Naive thymus-derived CD4-positive, alpha-beta T cell (primary cell): ENCODE results near the gene KRTAP5-3. TPM values are rescaled to one million over a fixed set of nuclear protein-coding genes. Genes with fewer than 3 reads are reported as not detected.
A peak's percentile ranks its signal among the peaks of the same experiment; 100 is the strongest.
"Not testable (repeated sequence)": the region's sequence is repeated elsewhere in the genome, so short reads cannot be mapped to it uniquely, and the experiment has no call there.

Experiments
- ATAC-seq: fragments of 150-1000 bp; cut with Tn5 transposase; 2 replicates; pipeline ENCODE4 v1.10.0; 2021; ENCODE audit warnings: mild to moderate bottlenecking, moderate library complexity
- CTCF ChIA-PET: fragments of 350-600 bp; sonication (Branson Sonifier 250); formaldehyde crosslinking; loops from one replicate; lab custom pipeline; 2021; ENCODE audit warnings: antibody characterized with exemption; lab: Charles Lee
- POLR2A ChIA-PET: fragments of 350-600 bp; sonication (Branson Sonifier 250); formaldehyde crosslinking; loops from one replicate; lab custom pipeline; 2021; ENCODE audit warnings: antibody characterized with exemption, inconsistent platforms; lab: Charles Lee
- DNase-seq, 9 donors: peaks; one replicate each; pipeline versions ENCODE4 v3.0.0 to v3.0.0-alpha.2; 2020 to 2022; ENCODE audit warnings: mixed read lengths in 1 of 9
- H3K27ac ChIP-seq: one replicate; pipeline ENCODE4 v1.7.0; 2013; ENCODE audit warnings: mild to moderate bottlenecking, low read depth, low read length, moderate library complexity
- H3K27me3 ChIP-seq, 2 donors: one replicate each; pipeline ENCODE4 v1.7.0; 2013; ENCODE audit warnings: low read length in 2 of 2, mild to moderate bottlenecking in 2 of 2, moderate library complexity in 2 of 2; ENCODE audit not compliant: control insufficient read depth in 2 of 2, insufficient read depth in 2 of 2
- H3K36me3 ChIP-seq, 3 experiments: 1 replicate in 2 of 3; 2 replicates in 1 of 3; pipeline ENCODE4 v1.7.0; 2013; ENCODE audit warnings: low read length in 3 of 3, mild to moderate bottlenecking in 3 of 3, moderate library complexity in 1 of 3; ENCODE audit not compliant: insufficient read depth in 3 of 3, control insufficient read depth in 2 of 3
- H3K4me1 ChIP-seq, 2 donors: one replicate each; pipeline ENCODE4 v1.7.0; 2013; ENCODE audit warnings: low read length in 2 of 2, mild to moderate bottlenecking in 2 of 2, moderate library complexity in 1 of 2; ENCODE audit not compliant: control insufficient read depth in 2 of 2, insufficient read depth in 2 of 2
- H3K4me3 ChIP-seq: 2 replicates; pipeline ENCODE4 v1.7.0; 2013; ENCODE audit warnings: mild to moderate bottlenecking, low read length
- H3K9me3 ChIP-seq, 3 experiments: 1 replicate in 2 of 3; 2 replicates in 1 of 3; pipeline ENCODE4 v1.7.0; 2013; ENCODE audit warnings: low read length in 3 of 3; ENCODE audit not compliant: control insufficient read depth in 2 of 3
- H3K27ac Mint-ChIP-seq, 9 donors: one replicate each; pipeline ENCODE4 v1.8.0; 2020 to 2022; ENCODE audit warnings: mixed read lengths in 9 of 9, mild to moderate bottlenecking in 8 of 9, moderate library complexity in 5 of 9, inconsistent platforms in 2 of 9
- H3K27me3 Mint-ChIP-seq, 5 donors: one replicate each; pipeline ENCODE4 v1.8.0; 2021 to 2022; ENCODE audit warnings: mixed read lengths in 5 of 5, mild to moderate bottlenecking in 1 of 5
- H3K36me3 Mint-ChIP-seq, 5 donors: one replicate each; pipeline ENCODE4 v1.8.0; 2020 to 2022; ENCODE audit warnings: mixed read lengths in 5 of 5, mild to moderate bottlenecking in 3 of 5, inconsistent platforms in 1 of 5
- H3K4me1 Mint-ChIP-seq, 7 donors: one replicate each; pipeline ENCODE4 v1.8.0; 2020 to 2022; ENCODE audit warnings: mixed read lengths in 7 of 7, mild to moderate bottlenecking in 3 of 7, inconsistent platforms in 1 of 7
- H3K4me3 Mint-ChIP-seq, 10 donors: one replicate each; pipeline ENCODE4 v1.8.0; 2020 to 2022; ENCODE audit warnings: mild to moderate bottlenecking in 10 of 10, mixed read lengths in 10 of 10, moderate library complexity in 6 of 10, inconsistent platforms in 2 of 10
- H3K9me3 Mint-ChIP-seq, 11 donors: one replicate each; pipeline ENCODE4 v1.8.0; 2020 to 2022; ENCODE audit warnings: mixed read lengths in 11 of 11, mild to moderate bottlenecking in 4 of 11, inconsistent platforms in 1 of 11, moderate library complexity in 1 of 11
- intact Hi-C, 2 donors: fragments of 100-400 bp; cut with micrococcal nuclease; formaldehyde crosslinking; loops; one replicate each; pipeline ENCODE4 v1.15.1; 2023
- polyA plus RNA-seq, 2 donors: library from polyadenylated mRNA; unstranded; fragments of 300-500 nt; fragmentation: Illumina TruSeq; gene quantifications; one replicate each; pipeline ENCODE4 v1.2.3, GENCODE V29; 2021
- total RNA-seq, 6 experiments: library from RNA in 5 of 6; stranded (reverse) in 5 of 6; gene quantifications; 1 replicate in 5 of 6; 2 replicates in 1 of 6; pipeline ENCODE4 v1.2.3 and lab custom pipeline; 2021 to 2026

Gene KRTAP5-3
- total and polyA plus RNA-seq, 7 experiments from 2014 or later = not detected

DNA sequence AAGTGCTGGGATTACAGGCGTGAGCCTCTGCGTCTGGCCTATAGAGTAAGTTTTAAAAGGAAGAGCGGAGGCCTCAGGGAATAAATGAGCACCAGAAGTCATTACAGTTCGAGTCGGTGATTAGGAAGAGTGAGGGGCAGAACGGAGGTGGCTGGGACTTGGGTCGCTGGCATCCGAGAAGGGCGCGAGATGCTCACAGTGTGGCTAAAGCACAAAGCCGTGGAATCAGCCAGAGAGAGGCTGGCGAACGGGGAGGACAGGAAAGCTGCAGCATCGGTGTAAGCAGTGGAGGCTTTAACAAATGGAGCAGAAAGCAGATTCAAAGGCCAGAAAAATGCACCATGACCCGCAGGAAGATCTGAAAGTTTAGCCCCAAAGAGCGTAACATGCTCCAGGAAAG, 16.4 kb upstream of the KRTAP5-3 start:
- H3K9me3 ChIP-seq = no peaks in the 10 kb centered on the region
- ATAC-seq (no peak), DNase-seq (no peak)
- Mint-ChIP-seq H3K4me1 (peaks cover 0 to 4% (median under 1%) of the 10 kb centered on the region in 7 donors), H3K27ac (no peak overlapping the region), H3K9me3 (no peaks in the 10 kb centered on the region), H3K36me3 (no peaks in the 10 kb centered on the region), H3K4me3 (no peak overlapping the region), H3K27me3 (peaks cover 0 to 16% (median 5%) of the 10 kb centered on the region in 5 donors)
- no peaks in the 10 kb centered on the region for H3K36me3 ChIP-seq
- H3K4me3 ChIP-seq = no peak overlapping the region
- no peaks in the 10 kb centered on the region for H3K27me3 ChIP-seq
- H3K27ac ChIP-seq = no peak overlapping the region
- intact Hi-C loops = loop anchor here in 1 of 2 donors (5.0 kb wide), 1 partner anchor 422 kb away; no protein-coding TSS in a partner anchor
- ChIA-PET POLR2A (interaction anchor here (0.7 to 1.1 kb wide), 2 partner anchors 11 to 229 kb away, joined by 3 to 4 read pairs; no protein-coding TSS in a partner anchor), CTCF (no interaction called here)
- H3K4me1 ChIP-seq = peaks cover 0 to 7% of the 10 kb centered on the region in 2 donors

DNA sequence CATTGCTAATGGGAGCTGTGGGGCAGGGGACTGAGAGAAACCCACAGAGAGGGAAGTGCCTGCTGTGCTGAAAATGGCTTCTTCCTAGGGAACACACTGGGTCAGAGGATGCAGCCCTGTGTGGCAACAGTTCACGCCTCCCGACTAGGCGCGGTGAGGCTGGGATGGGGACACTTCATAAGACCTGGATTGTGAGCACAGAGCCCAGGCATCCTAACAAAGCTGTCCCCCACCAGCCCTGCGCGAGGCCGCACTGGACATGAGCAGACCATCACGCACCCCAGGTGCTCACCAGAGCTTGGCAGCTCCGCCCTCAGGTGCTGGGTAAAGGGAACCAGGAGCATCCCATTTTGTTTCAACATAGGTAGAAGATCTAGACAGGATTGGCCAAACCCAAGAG, 15.5 kb upstream of the KRTAP5-3 start:
- intact Hi-C loops = no loop called here
- POLR2A ChIA-PET = interaction anchor here (0.7 to 1.1 kb wide), 2 partner anchors 10 to 230 kb away, joined by 3 to 4 read pairs; no protein-coding TSS in a partner anchor

DNA sequence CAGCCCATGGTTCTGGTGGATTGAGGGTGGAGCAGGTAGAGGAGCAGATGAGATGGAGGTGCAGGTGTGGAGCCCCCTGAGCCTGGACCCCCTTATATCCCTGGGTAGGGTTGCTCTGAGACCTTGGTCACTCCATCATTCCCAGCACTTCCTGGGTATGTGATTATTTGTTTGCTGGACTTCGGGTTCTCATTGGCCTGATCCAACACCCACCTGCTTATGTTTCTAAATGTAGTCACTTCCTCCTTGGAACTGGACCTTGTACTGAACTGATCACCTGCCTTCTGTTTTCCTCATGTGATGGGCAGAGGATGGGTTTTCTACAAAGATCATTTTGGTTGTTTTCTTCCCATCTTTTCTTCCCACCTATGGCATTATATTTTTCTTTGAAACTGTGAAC, 13.8 kb upstream of the KRTAP5-3 start, which contains the start of gene KRTAP5-4:
Gene KRTAP5-4 (minus strand): TSS at position 53 of the 400 bp plus-strand sequence. CDS start 45 bp downstream, at position 8.
- no peak for DNase-seq
- Histone ChIP-seq H3K9me3 (no peaks in the 10 kb centered on the region), H3K27ac (no peak within 1 kb of the TSS), H3K36me3 (no peaks in the 10 kb centered on the region), H3K4me1 (no peaks in the 10 kb centered on the region), H3K4me3 (no peak within 1 kb of the TSS), H3K27me3 (no peaks in the 10 kb centered on the region)
- Mint-ChIP-seq H3K36me3 (no peaks in the 10 kb centered on the region), H3K27ac (no peak within 1 kb of the TSS), H3K9me3 (peaks cover 0 to 2% (median 0%) of the 10 kb centered on the region in 11 donors), H3K4me3 (no peak within 1 kb of the TSS), H3K4me1 (peaks cover 0 to 5% (median 4%) of the 10 kb centered on the region in 7 donors), H3K27me3 (peaks cover 0 to 26% (median 10%) of the 10 kb centered on the region in 5 donors)
- ATAC-seq = no peak
- CTCF ChIA-PET = no interaction called here
- POLR2A ChIA-PET = no interaction called here
- intact Hi-C loops = no loop called here

More for the DNA sequence above, 15.5 kb upstream of the KRTAP5-3 start:
- no peak overlapping the region for H3K4me3 Mint-ChIP-seq
- Histone ChIP-seq H3K4me3 (no peak overlapping the region), H3K36me3 (no peaks in the 10 kb centered on the region), H3K9me3 (no peaks in the 10 kb centered on the region), H3K27me3 (no peaks in the 10 kb centered on the region), H3K27ac (no peak overlapping the region), H3K4me1 (peaks cover 0 to 3% of the 10 kb centered on the region in 2 donors)
- CTCF ChIA-PET = no interaction called here
- no peak for ATAC-seq
- no peak overlapping the region for H3K27ac Mint-ChIP-seq
- no peaks in the 10 kb centered on the region for H3K36me3 Mint-ChIP-seq
- peaks cover 0 to 21% (median 5%) of the 10 kb centered on the region in 5 donors for H3K27me3 Mint-ChIP-seq
- H3K9me3 Mint-ChIP-seq = no peaks in the 10 kb centered on the region
- no peak for DNase-seq
- peaks cover 0 to 5% (median 4%) of the 10 kb centered on the region in 7 donors for H3K4me1 Mint-ChIP-seq

DNA sequence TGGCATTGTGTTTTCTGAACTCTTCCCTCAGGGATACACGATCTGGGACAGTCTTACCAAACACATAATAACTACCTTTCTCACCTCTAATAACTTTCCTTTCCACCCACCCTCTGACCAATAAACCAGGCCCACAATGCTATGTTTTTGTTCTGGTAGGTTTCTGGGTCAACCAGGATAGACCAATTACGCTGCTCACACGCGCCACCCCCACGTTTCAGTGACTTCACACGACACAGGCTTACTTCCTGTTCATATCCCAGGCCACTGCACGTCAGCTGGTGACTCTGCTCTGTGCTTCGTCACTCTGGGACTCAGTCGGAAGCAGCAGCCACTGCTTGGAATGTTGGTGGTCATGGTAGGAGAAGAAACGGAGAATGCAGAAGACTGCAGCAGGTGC, 11.2 kb upstream of the KRTAP5-3 start:
- intact Hi-C loops = no loop called here
- Histone ChIP-seq H3K27ac (no peak overlapping the region), H3K9me3 (no peaks in the 10 kb centered on the region), H3K27me3 (peaks cover 0 to under 1% of the 10 kb centered on the region in 2 donors), H3K4me1 (no peaks in the 10 kb centered on the region), H3K4me3 (no peak overlapping the region), H3K36me3 (no peaks in the 10 kb centered on the region)
- ATAC-seq (peak; percentile 46), DNase-seq (no peak)
- Mint-ChIP-seq H3K9me3 (peaks cover 0 to 2% (median 0%) of the 10 kb centered on the region in 11 donors), H3K27ac (no peak overlapping the region), H3K36me3 (no peaks in the 10 kb centered on the region), H3K4me3 (peak overlapping the region in 1 of 10 donors; percentile 64), H3K27me3 (peaks cover 4 to 46% (median 20%) of the 10 kb centered on the region in 5 donors), H3K4me1 (peaks cover 0 to 5% (median 4%) of the 10 kb centered on the region in 7 donors)
- ChIA-PET POLR2A (no interaction called here), CTCF (interaction anchor here (0.6 kb wide), 1 partner anchor 96 kb away, joined by 4 read pairs; no protein-coding TSS in a partner anchor)

DNA sequence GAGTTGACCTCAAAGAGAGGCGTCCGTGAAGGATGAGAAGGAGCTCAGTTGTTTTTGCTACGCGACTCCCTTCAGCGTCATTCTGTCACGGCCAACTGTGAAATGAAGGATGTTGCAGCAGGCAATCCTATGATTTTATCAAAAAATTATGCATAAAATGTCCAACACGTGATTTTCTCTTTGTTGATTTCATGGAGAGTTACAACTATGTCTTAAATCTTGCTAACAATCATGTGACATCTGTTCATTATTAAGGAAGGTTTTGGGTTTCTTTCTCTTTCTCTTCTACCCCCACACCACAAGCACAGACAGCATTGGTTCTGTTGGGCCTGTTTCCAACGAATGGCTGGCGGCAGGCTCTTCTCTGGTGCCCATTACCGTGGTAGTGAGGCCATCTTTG, 10.0 kb upstream of the KRTAP5-3 start:
- peaks cover 0 to 2% (median 0%) of the 10 kb centered on the region in 11 donors for H3K9me3 Mint-ChIP-seq
- POLR2A ChIA-PET = no interaction called here
- H3K36me3 Mint-ChIP-seq = no peaks in the 10 kb centered on the region
- ATAC-seq (no peak), DNase-seq (no peak)
- H3K4me1 Mint-ChIP-seq = peaks cover 0 to 5% (median 4%) of the 10 kb centered on the region in 7 donors
- H3K9me3 ChIP-seq = no peaks in the 10 kb centered on the region
- no peak overlapping the region for H3K27ac ChIP-seq
- no peak overlapping the region for H3K4me3 ChIP-seq
- H3K27ac Mint-ChIP-seq = no peak overlapping the region
- CTCF ChIA-PET = no interaction called here
- peaks cover 0 to 2% of the 10 kb centered on the region in 2 donors for H3K27me3 ChIP-seq
- H3K4me3 Mint-ChIP-seq = no peak overlapping the region
- H3K4me1 ChIP-seq = no peaks in the 10 kb centered on the region
- peaks cover 4 to 46% (median 26%) of the 10 kb centered on the region in 5 donors for H3K27me3 Mint-ChIP-seq
- intact Hi-C loops = no loop called here
- no peaks in the 10 kb centered on the region for H3K36me3 ChIP-seq

DNA sequence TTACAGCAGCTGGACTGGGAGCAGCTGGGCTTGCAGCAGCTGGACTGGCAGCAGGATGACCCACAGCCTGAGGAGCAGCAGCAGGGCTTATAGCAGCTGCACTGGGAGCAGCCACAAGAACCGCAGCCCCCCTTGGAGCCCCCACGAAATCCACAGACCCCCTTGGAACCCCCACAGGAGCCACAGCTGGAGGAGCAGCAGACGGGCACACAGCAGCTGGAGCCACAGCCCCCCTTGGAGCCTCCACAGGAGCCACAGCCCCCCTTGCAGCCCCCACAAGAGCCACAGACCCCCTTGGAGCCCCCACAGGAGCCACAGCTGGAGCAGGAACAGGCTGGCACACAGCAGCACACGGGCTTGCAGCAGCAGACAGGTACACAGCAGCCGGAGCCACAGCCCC, 362 bp downstream of the KRTAP5-3 start:
- H3K27ac ChIP-seq, intact Hi-C loops, H3K9me3 Mint-ChIP-seq, H3K27ac Mint-ChIP-seq, H3K9me3 ChIP-seq, POLR2A ChIA-PET, H3K4me3 ChIP-seq, H3K4me1 Mint-ChIP-seq, H3K36me3 Mint-ChIP-seq, CTCF ChIA-PET, H3K27me3 ChIP-seq, DNase-seq, H3K36me3 ChIP-seq, H3K4me1 ChIP-seq, H3K4me3 Mint-ChIP-seq, ATAC-seq: not testable (repeated sequence)
- peaks cover 19 to 36% (median 30%) of the 10 kb centered on the region in 5 donors for H3K27me3 Mint-ChIP-seq
